ENCODE measurements around the gene CD33.
"Not testable (repeated sequence)": the region's sequence is repeated elsewhere in the genome, so short reads cannot be mapped to it uniquely, and the experiment has no call there.

The CD33 gene

GRCh38 chr19:51224898-51225393, at the start of gene CD33:
Gene CD33, plus strand, starts transcription at chr19:51225080. Its CDS starts 39 bp downstream, at chr19:51225119.
- DNase-seq: not testable (repeated sequence)

GRCh38 chr19:51179256-51179655, 45.6 kb upstream of the CD33 start:
- DNase-seq: no peak

DNA sequence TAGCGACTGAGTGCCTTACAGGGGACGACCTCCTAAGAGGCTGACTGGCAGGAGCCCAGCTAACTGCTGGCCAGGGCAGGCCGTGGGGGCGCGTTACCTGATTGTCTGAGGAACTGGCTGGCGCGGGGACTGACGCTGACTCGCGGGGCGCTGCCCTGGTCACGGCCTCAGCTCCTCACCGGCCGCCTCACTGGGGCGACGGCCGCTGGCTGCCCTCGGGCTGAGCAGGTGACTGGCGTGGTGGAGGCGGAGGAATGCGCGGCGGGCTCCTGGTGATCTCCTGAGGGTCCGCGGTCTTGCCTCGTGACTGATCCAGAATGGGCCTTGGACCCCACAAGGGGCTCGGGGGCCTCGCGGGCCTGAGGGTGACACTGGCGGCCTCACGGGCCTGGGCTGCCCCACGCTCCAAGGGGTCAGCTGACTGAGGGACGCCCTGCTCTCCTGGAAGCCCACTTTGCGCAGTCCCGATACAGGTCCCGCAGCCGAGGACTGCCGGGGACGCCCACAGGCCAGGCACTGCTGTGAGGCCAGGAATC, 43.4 kb upstream of the CD33 start:
- no peak for DNase-seq

DNA sequence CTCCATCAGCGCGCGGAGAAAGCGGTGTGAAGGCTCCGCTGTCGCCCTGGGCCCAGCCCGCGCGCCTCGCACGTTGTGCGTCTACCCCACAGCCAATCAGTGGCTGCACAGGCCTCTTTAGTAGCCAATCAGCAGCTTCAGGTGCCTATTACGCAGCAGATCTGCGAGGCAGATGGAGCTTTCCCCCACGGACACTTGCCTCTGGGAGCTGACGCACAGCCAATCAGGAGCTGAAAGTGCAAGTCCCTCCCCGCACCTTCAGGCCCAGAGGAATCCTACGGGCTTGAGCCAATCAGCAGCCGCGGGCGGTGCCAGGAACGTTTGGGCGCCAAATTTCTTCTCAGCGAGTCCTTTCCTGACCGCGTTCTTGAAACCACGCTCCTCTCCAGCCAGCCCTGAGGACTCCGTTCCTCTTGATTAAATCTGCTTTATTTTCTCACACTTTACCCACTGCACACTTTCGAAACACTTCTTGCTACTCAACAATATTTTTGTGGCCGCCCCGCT, 42.9 kb upstream of the CD33 start:
- no peak for DNase-seq

- DNase-seq: no peak
These were observed 41.3 kb upstream of the CD33 start for GRCh38 chr19:51183629-51184028.

GRCh38 chr19:51185069-51185867, 39.6 kb upstream of the CD33 start:
- no peak for DNase-seq

DNA sequence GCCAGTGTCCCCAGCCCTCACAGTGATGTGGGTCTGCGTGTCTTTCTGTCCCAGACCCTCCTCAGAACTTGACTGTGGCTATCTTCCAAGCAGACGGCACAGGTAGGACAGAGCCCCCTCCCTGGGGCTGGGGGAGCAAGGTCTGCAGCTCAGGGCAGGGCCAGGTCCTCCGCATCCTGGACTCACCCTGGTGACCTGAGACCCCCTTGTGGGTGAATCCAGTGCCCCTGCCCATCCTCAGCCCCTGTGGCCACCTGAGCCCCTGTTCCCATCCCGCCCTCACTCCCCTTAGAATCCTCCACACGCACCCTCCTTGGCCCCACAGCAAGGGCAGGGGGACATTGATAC, 39.0 kb upstream of the CD33 start:
- no peak for DNase-seq

- no peak for DNase-seq
These were observed 38.6 kb upstream of the CD33 start for GRCh38 chr19:51186323-51186722.

GRCh38 chr19:51187395-51188226, 37.3 kb upstream of the CD33 start:
- no peak for DNase-seq

- DNase-seq: no peak
These were observed 36.7 kb upstream of the CD33 start for GRCh38 chr19:51188227-51188559.

DNA sequence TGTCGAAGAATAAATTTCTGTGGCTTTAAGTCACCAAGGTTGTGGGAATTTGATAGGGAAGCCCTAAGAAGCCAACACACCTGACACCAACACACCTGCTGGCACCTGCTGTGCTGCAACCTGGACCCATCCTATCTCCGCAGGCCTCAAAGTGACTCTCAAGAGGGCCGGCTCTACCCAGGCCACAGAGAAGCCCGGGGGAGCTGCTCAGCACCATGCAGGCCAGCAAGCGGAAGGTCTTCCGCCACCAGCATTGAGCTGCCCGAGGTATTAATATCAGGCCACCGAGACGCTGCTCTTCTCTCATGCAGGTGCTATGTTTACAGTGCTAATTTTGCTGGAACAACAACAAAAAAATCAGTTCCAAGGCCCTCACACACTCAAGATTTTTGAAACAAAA, 32.2 kb upstream of the CD33 start:
- no peak for DNase-seq

DNA sequence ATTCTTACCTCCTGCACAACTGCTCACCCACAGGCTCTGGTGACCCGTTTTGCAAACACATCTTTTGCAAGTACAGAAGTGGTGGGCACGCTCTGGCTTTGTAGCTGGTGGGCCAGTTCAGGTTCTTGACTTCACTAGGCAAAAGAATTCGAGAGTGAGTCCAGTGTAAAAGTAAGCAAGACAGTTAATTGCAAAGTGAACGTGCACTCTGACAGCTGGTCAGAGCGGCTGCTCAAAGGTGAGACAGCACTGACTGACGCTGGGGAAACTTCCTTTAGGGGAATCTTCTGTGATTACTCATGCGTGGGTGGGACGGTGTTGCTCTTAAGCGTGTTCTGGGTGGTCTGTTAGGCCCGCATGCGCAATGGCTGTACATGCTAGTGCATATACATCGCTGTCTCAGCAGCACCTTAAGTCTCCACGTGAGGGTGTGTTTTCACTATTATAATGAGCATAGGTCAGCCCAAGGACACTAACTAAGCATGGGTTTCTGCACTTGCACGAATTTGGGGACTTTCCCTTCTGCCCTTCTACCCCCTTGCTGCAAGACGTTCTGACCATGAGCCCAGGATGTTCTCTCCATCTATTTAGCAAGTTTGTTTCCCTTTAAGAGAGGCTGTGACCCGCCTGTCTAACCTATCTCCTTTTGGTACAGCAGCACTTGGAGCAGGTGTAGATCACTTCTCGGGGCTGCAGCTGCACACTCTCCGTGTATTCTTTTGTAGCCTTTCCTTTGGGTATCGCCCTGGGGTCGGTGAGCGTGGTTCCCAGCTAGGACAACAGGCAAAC, 30.2 kb upstream of the CD33 start:
- no peak for DNase-seq

DNA sequence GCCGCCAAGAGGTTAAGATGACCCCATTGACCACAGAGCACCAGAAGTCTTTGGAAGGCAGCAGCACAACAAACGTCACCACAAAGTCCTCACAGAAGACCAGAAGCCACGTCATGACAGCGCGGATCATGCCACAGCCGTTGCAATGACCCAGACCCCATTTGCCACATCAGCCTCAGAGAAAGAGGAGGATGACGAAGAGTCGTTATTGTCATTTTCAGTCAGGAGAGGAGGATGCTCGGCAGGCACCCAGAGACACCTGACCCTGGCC, 29.6 kb upstream of the CD33 start:
- DNase-seq: no peak

- no peak for DNase-seq
These were observed 29.3 kb upstream of the CD33 start for GRCh38 chr19:51195616-51196015.

GRCh38 chr19:51196181-51196580, 28.7 kb upstream of the CD33 start:
- DNase-seq: no peak

- DNase-seq: no peak
These were observed 26.2 kb upstream of the CD33 start for GRCh38 chr19:51198641-51199040.

DNA sequence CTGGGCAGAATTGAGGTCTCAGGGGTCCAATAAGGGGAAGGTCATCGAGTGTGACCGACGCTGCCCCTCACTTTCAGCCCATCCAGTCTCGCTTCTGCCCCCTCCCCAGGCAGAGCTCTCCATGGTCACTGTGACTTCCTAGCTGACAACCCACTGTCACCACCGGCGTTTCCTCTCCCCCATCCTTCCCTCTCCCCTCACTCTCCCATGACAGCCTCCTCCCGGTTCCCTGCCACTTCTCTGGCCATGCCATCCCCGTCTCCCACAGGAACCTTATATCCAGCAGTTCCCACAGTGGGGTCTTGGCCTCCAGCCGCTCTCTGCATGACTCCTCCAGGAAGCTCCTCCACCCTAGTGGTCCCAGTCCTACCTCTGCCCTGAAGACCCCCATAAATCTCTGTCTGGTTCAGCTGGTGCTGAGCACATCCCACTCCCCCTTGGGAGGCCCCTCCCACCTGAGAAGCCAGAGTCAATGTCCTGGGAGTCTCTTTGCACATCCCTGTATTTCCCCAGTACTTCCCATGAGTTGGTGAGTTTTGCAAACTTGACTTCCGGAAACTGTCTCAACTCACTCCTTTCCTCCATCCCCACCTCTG, 24.7 kb upstream of the CD33 start:
- no peak for DNase-seq

- no peak for DNase-seq
These were observed 23.2 kb upstream of the CD33 start for GRCh38 chr19:51201712-51202111.

DNA sequence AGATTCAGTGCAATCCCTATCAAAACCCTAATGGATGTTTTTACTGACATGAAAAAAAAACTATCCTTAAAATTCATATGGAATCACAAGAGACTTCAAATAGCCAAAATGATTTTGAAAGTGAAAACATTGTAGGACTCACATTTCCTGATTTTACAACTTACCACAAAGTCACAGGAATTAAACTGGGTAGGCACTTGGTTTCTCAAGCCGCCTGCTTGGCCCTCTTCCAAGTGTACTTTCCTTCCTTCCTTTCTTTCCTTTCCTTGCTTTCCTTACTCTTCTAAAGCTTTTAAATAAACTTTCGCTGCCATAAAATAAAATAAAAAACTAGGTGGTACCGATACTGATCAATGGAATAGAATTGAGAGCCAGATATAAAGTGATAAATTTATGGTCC, 21.0 kb upstream of the CD33 start:
- DNase-seq: no peak

- DNase-seq: no peak
These were observed 20.6 kb upstream of the CD33 start for GRCh38 chr19:51204321-51204720.

GRCh38 chr19:51207747-51208146, 17.1 kb upstream of the CD33 start:
- no peak for DNase-seq

DNA sequence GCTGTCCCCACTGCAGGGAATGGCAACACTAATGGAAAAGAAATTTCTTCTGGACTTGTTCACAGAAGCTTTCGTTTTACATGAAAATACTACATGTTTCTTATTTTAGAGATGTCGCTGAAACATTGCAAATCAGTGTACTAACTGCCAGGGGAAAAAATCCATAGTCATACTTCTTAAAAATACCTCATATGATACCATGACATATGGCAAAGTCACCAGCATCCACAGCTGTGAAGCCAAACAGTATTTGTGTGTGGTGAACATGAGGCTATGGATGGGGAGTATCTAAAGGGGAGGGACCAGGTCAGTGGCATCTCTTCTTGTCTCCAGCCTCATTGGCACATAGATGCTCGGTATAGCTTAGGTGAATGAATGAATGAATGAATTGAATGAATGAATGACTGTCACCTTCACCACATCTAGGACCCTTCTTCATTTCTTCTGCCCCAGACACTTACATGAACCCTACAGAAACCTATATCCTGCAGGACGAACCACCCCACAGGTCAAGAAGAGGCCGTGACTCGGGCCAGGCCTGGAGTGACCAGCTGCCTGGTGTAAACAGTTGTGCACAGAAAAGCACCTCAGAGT, 14.6 kb upstream of the CD33 start:
- no peak for DNase-seq

All from CD4-positive, alpha-beta T cell treated with Interleukin-21 for 1 hour (primary cell).